ENCODE measurements around the gene CDKAL1. TPM values are rescaled to one million over a fixed set of nuclear protein-coding genes. Genes with fewer than 3 reads are reported as not detected.

The CDKAL1 gene
- total and polyA plus RNA-seq, 2 of the 13 experiments (the other 11 are each of a cell fraction or from before 2014, with no cell fraction given): 9.5 to 27.7 TPM

GRCh38 chr6:21000331-21000801 lies 466.1 kb downstream of the CDKAL1 start:
- Histone ChIP-seq H3K4me1 (ENCODE audit: insufficient read depth, low read length) (peaks cover 71% of the 10 kb centered on the region), H3K27ac (ENCODE audit: extremely low read length, insufficient read depth, low read length) (no peak overlapping the region), H3K79me2 (ENCODE audit: insufficient read depth, low read length) (no peaks in the 10 kb centered on the region), H3K4me2 (ENCODE audit: low read depth, low read length) (no peak overlapping the region), H2AFZ (ENCODE audit: low read length) (no peak overlapping the region), H3K9ac (ENCODE audit: insufficient read depth, low read depth, low read length) (no peak overlapping the region), H3K4me3 (replicated peaks in 1 of 3; ENCODE audit: insufficient read depth in 1 of 3, low read depth in 2 of 3, low read length in 3 of 3) (no peak overlapping the region), H4K20me1 (ENCODE audit: insufficient read depth, low read length) (no peaks in the 10 kb centered on the region), H3K9me3 (ENCODE audit: low read length) (no peaks in the 10 kb centered on the region), H3K27me3 (ENCODE audit: control insufficient read depth in 1 of 2, insufficient read depth in 2 of 2, low read length in 2 of 2) (no peaks in the 10 kb centered on the region), H3K36me3 (replicated peaks in 1 of 2; ENCODE audit: control insufficient read depth in 1 of 2, insufficient read depth in 2 of 2, low read length in 2 of 2) (no peaks in the 10 kb centered on the region; a peak in 1 of 5 replicates)
- FAIRE-seq: no peak
- CTCF ChIA-PET (ENCODE audit: low intra/inter-chr PET ratio, low total read pairs): no interaction called here
- 95% methylated on average over 2 of the region's 2 CpGs for WGBS (ENCODE audit: low lambda C conversion rate)
- BruUV-seq (replicated peaks): no TSS peak
- no peak for DNase-seq (ENCODE audit: low spot score)
- no peak for TF ChIP-seq PHF21A (CRISPR knock-in tag; IDR thresholded peaks at IDR 0.05)
- no peak for TF ChIP-seq RBM39 (IDR thresholded peaks at IDR 0.05; ENCODE audit: low read depth, low read length, poor library complexity, severe bottlenecking)
- TF ChIP-seq ZNF563 (CRISPR knock-in tag; IDR thresholded peaks at IDR 0.05): no peak
- no peak for TF ChIP-seq SALL1 (CRISPR knock-in tag; IDR thresholded peaks at IDR 0.05)
- TF ChIP-seq ZNF383 (CRISPR knock-in tag; IDR thresholded peaks at IDR 0.05; ENCODE audit: borderline replicate concordance): no peak
- TF ChIP-seq NR2F1 (CRISPR knock-in tag; IDR thresholded peaks at IDR 0.05): no peak
- no peak for TF ChIP-seq HNRNPK (IDR thresholded peaks at IDR 0.05; ENCODE audit: low read depth, low read length, poor library complexity, severe bottlenecking)
- no peak for TF ChIP-seq ZNF530 (CRISPR knock-in tag; IDR thresholded peaks at IDR 0.05; ENCODE audit: low read depth)
- no peak for TF ChIP-seq JUND (CRISPR knock-in tag; IDR thresholded peaks at IDR 0.05)
- TF ChIP-seq ZNF260 (CRISPR knock-in tag; IDR thresholded peaks at IDR 0.05; ENCODE audit: borderline replicate concordance, low read depth): no peak
- TF ChIP-seq SYNCRIP (IDR thresholded peaks at IDR 0.05; ENCODE audit: insufficient read depth, low read depth, low read length): no peak
- no peak for TF ChIP-seq SRF (IDR thresholded peaks at IDR 0.05; ENCODE audit: low read depth, low read length)
- no peak for TF ChIP-seq ZNF839 (CRISPR knock-in tag; IDR thresholded peaks at IDR 0.05; ENCODE audit: borderline replicate concordance)
- TF ChIP-seq CBX5 (CRISPR knock-in tag; IDR thresholded peaks at IDR 0.05; ENCODE audit: borderline replicate concordance): no peak
- no peak for TF ChIP-seq CEBPG (CRISPR knock-in tag; IDR thresholded peaks at IDR 0.05)
- TF ChIP-seq ZNF484 (CRISPR knock-in tag; IDR thresholded peaks at IDR 0.05; ENCODE audit: borderline replicate concordance, low read depth): no peak
- no peak for TF ChIP-seq SMARCC2 (IDR thresholded peaks at IDR 0.05)
- TF ChIP-seq ATM (IDR thresholded peaks at IDR 0.05; ENCODE audit: borderline replicate concordance): no peak
- TF ChIP-seq CSRNP1 (CRISPR knock-in tag; IDR thresholded peaks at IDR 0.05): no peak
- no peak for TF ChIP-seq ZNF562 (CRISPR knock-in tag; IDR thresholded peaks at IDR 0.05; ENCODE audit: borderline replicate concordance)
- ATAC-seq: no peak
- POLR2A ChIA-PET: no interaction called here
- in situ Hi-C loops (cut with HindIII; ENCODE audit: extremely low pct_ligation_motif_present, low pct_unique_long_range_greater_than_20kb) (no loop called here), intact Hi-C loops (cut with micrococcal nuclease; ENCODE audit: unreplicated experiment) (loop anchor here (5.0 kb wide), 2 partner anchors 123 to 382 kb away; no protein-coding TSS in a partner anchor)
